Liver (tissue), 9 donors: ENCODE results near the gene TTLL5. TPM values are rescaled to one million over a fixed set of nuclear protein-coding genes. Genes with fewer than 3 reads are reported as not detected.
A peak's percentile ranks its signal among the peaks of the same experiment; 100 is the strongest.

Source experiments
- DNase-seq: peaks from one replicate; pipeline ENCODE4 v3.0.0-alpha.2; 2017; ENCODE audit warnings: low spot score
- H3K27ac ChIP-seq, 2 donors: one replicate each; pipeline ENCODE4 v1.7.0; 2013; ENCODE audit warnings: inconsistent platforms in 2 of 2, low read length in 2 of 2, control low read depth in 1 of 2, low read depth in 1 of 2, mild to moderate bottlenecking in 1 of 2
- H3K27me3 ChIP-seq, 4 donors: one replicate each; pipeline versions ENCODE4 v1.6.1 to v1.7.0; 2013; ENCODE audit warnings: low read length in 3 of 4, inconsistent platforms in 1 of 4, mild to moderate bottlenecking in 1 of 4, moderate library complexity in 1 of 4; ENCODE audit not compliant: control insufficient read depth in 4 of 4, insufficient read depth in 4 of 4
- H3K36me3 ChIP-seq, 4 donors: one replicate each; pipeline versions ENCODE4 v1.6.1 to v1.7.0; 2013; ENCODE audit warnings: low read length in 3 of 4, mild to moderate bottlenecking in 3 of 4, low read depth in 1 of 4, moderate library complexity in 1 of 4; ENCODE audit not compliant: control insufficient read depth in 4 of 4, insufficient read depth in 3 of 4
- H3K4me1 ChIP-seq, 4 donors: one replicate each; pipeline versions ENCODE4 v1.6.1 to v1.7.0; 2013; ENCODE audit warnings: low read length in 3 of 4, mild to moderate bottlenecking in 3 of 4, moderate library complexity in 1 of 4; ENCODE audit not compliant: control insufficient read depth in 4 of 4, insufficient read depth in 4 of 4
- H3K4me3 ChIP-seq, 3 donors: one replicate each; pipeline versions ENCODE4 v1.6.1 to v1.7.0; 2013; ENCODE audit warnings: low read length in 3 of 3, control low read depth in 1 of 3, low read depth in 1 of 3, mild to moderate bottlenecking in 1 of 3
- H3K9ac ChIP-seq, 2 donors: one replicate each; pipeline ENCODE4 v1.7.0; 2013; ENCODE audit warnings: low read length in 2 of 2, mild to moderate bottlenecking in 2 of 2, moderate library complexity in 2 of 2, control low read depth in 1 of 2, low read depth in 1 of 2
- H3K9me3 ChIP-seq, 4 donors: one replicate each; pipeline versions ENCODE4 v1.6.1 to v1.7.0; 2013; ENCODE audit warnings: low read length in 3 of 4; ENCODE audit not compliant: control insufficient read depth in 4 of 4
- ATF3 ChIP-seq: IDR thresholded peaks from 2 replicates; pipeline ENCODE4 v1.6.1; 2016; ENCODE audit warnings: antibody characterized with exemption
- CTCF ChIP-seq: fragments of 150-350 bp; IDR thresholded peaks from 2 replicates; pipeline ENCODE4 v1.5.1; 2017; ENCODE audit warnings: improper control_type of control experiment, low read depth, low read length; ENCODE audit not compliant: missing input control
- EGR1 ChIP-seq, 2 donors: IDR thresholded peaks; 2 replicates each; pipeline ENCODE4 v1.6.1; 2016 to 2018; ENCODE audit warnings: antibody characterized with exemption in 2 of 2, low read depth in 2 of 2
- FOXA1 ChIP-seq: IDR thresholded peaks from 2 replicates; pipeline ENCODE4 v1.6.1; 2016; ENCODE audit warnings: antibody characterized with exemption
- FOXA2 ChIP-seq: IDR thresholded peaks from 2 replicates; pipeline ENCODE4 v1.6.1; 2016; ENCODE audit warnings: antibody characterized with exemption
- GABPA ChIP-seq, 2 donors: IDR thresholded peaks in 1 of 2; conservative IDR thresholded peaks in 1 of 2; 2 replicates each; pipeline ENCODE4 v1.6.1; 2016; ENCODE audit warnings: antibody characterized with exemption in 2 of 2, mild to moderate bottlenecking in 1 of 2, moderate library complexity in 1 of 2
- HNF4A ChIP-seq, 2 donors: conservative IDR thresholded peaks; 2 replicates each; pipeline ENCODE4 v1.6.1; 2016; ENCODE audit warnings: antibody characterized with exemption in 2 of 2, mild to moderate bottlenecking in 2 of 2
- HNF4G ChIP-seq: IDR thresholded peaks from 2 replicates; pipeline ENCODE4 v1.6.1; 2016; ENCODE audit warnings: antibody characterized with exemption
- JUND ChIP-seq, 2 donors: IDR thresholded peaks; 2 replicates each; pipeline ENCODE4 v1.6.1; 2016; ENCODE audit warnings: antibody characterized with exemption in 2 of 2
- MAX ChIP-seq: IDR thresholded peaks from 2 replicates; pipeline ENCODE4 v1.6.1; 2016; ENCODE audit warnings: antibody characterized with exemption
- NR2F2 ChIP-seq: IDR thresholded peaks from 2 replicates; pipeline ENCODE4 v1.6.1; 2016; ENCODE audit warnings: antibody characterized with exemption
- RAD21 ChIP-seq, 2 donors: IDR thresholded peaks; 2 replicates each; pipeline ENCODE4 v1.6.1; 2016; ENCODE audit warnings: antibody characterized with exemption in 2 of 2, mild to moderate bottlenecking in 2 of 2
- REST ChIP-seq: IDR thresholded peaks from 2 replicates; pipeline ENCODE4 v1.6.1; 2016; ENCODE audit warnings: antibody characterized with exemption, mild to moderate bottlenecking
- RXRA ChIP-seq, 2 donors: IDR thresholded peaks; 2 replicates each; pipeline ENCODE4 v1.6.1; 2017 to 2018; ENCODE audit warnings: antibody characterized with exemption in 2 of 2, mild to moderate bottlenecking in 1 of 2
- SP1 ChIP-seq: IDR thresholded peaks from 2 replicates; pipeline ENCODE4 v1.6.1; 2018; ENCODE audit warnings: antibody characterized with exemption, mild to moderate bottlenecking
- TAF1 ChIP-seq: conservative IDR thresholded peaks from 2 replicates; pipeline ENCODE4 v1.6.1; 2016; ENCODE audit warnings: antibody characterized with exemption, mild to moderate bottlenecking
- YY1 ChIP-seq: IDR thresholded peaks from 2 replicates; pipeline ENCODE4 v1.6.1; 2016; ENCODE audit warnings: antibody characterized with exemption, mild to moderate bottlenecking
- ZBTB33 ChIP-seq: IDR thresholded peaks from 2 replicates; pipeline ENCODE4 v1.6.1; 2016; ENCODE audit warnings: antibody characterized with exemption
- whole genome bisulfite sequencing: extraction: QIAGEN DNeasy Blood & Tissue Kit; methylation state at CpG from one replicate; pipeline ENCODE4 v1.1.7; 2013; 5-methylcytosine and 5-hydroxymethylcytosine counted together
- polyA plus RNA-seq, 2 donors: library from polyadenylated mRNA; stranded (reverse) in 1 of 2; unstranded in 1 of 2; fragments of 200-250 nt in 1 of 2; fragments of >200 nt in 1 of 2; fragmentation: Nextera tagmentation in 1 of 2; extraction: Ambion mirVana in 1 of 2; gene quantifications; one replicate each; pipeline versions ENCODE4 v1.2.1 to v1.2.3, GENCODE V29; 2013 to 2015
- total RNA-seq, 2 donors: library from RNA; depleted of rRNA; stranded (reverse); fragments of >200 nt; gene quantifications; one replicate each; pipeline ENCODE4 v1.2.3, GENCODE V29; 2014
- donor health status: healthy.
- donor health status: healthy.
- donor health status: healthy.
- donor health status: healthy.
- donor health status: healthy.

TTLL5 gene
- total and polyA plus RNA-seq, 4 donors = 4.3 to 14.2 (median 9.8) TPM

GRCh38 chr14:75647640-75648039, 13.4 kb upstream of the TTLL5 start:
- 41% methylated on average over 3 of the region's 3 CpGs for WGBS
- H3K36me3 ChIP-seq = peaks cover 1 to 14% (median 9%) of the 10 kb centered on the region in 4 donors
- H3K9ac ChIP-seq = peak overlapping the region in 1 of 2 donors; percentile 52
- H3K4me1 ChIP-seq = peaks cover 16 to 61% (median 46%) of the 10 kb centered on the region in 4 donors
- DNase-seq = no peak
- H3K9me3 ChIP-seq = no peaks in the 10 kb centered on the region
- H3K4me3 ChIP-seq = no peak overlapping the region
- TF ChIP-seq TAF1 = no peak
- TF ChIP-seq ATF3 = no peak
- no peak for TF ChIP-seq NR2F2
- peak in 1 of 2 donors; percentile 63 for TF ChIP-seq EGR1 (IDR thresholded peaks at IDR 0.05; ENCODE audit: low read depth in 2 of 2)
- no peak for TF ChIP-seq GABPA (IDR thresholded peaks at IDR 0.05 in 1 of 2, conservative IDR thresholded peaks at IDR 0.05 in 1 of 2)
- TF ChIP-seq SP1 = peak; percentile 69
- TF ChIP-seq MAX = peak; percentile 41
- peak in 1 of 2 donors; percentile 14 for TF ChIP-seq RAD21 (IDR thresholded peaks at IDR 0.05)
- no peak for TF ChIP-seq YY1
- no peak for TF ChIP-seq HNF4G
- peak; percentile 53 to 72 for TF ChIP-seq HNF4A (conservative IDR thresholded peaks at IDR 0.05)
- peak; percentile 5 for TF ChIP-seq FOXA2
- no peak for TF ChIP-seq REST
- no peak for TF ChIP-seq ZBTB33
- peak in 1 of 2 donors; percentile 22 for TF ChIP-seq JUND (IDR thresholded peaks at IDR 0.05)
- no peak for TF ChIP-seq CTCF
- TF ChIP-seq FOXA1 = no peak
- TF ChIP-seq RXRA (IDR thresholded peaks at IDR 0.05) = peak; percentile 47 to 78
- peak overlapping the region; percentile 79 to 82 for H3K27ac ChIP-seq
- no peaks in the 10 kb centered on the region for H3K27me3 ChIP-seq
